Umbilical cord (tissue), 2 donors: Measurements from ENCODE around the gene NTM. TPM values are rescaled to one million over a fixed set of nuclear protein-coding genes. Genes with fewer than 3 reads are reported as not detected.
"Not testable (repeated sequence)": the region's sequence is repeated elsewhere in the genome, so short reads cannot be mapped to it uniquely, and the experiment has no call there.

Experiments used
- DNase-seq: peaks from one replicate; pipeline ENCODE4 v3.0.0-alpha.2; 2015; ENCODE audit warnings: low spot score
- total RNA-seq: library from RNA; depleted of rRNA; stranded (reverse); fragments of >200 nt; gene quantifications from one replicate; pipeline ENCODE4 v1.2.3, GENCODE V29; 2014; ENCODE audit warnings: low replicate concordance; ENCODE audit not compliant: insufficient read depth

Gene NTM
- total RNA-seq = 8.9 TPM

- peak; percentile 78 for DNase-seq
These were observed at the start of gene NTM for GRCh38 chr11:131370090-131370751. NTM (plus strand) TSS chr11:131370615.

GRCh38 chr11:131324921-131325570 lies 45.4 kb upstream of the NTM start:
- DNase-seq = peak; percentile 53

GRCh38 chr11:131326829-131327228 lies 43.6 kb upstream of the NTM start:
- DNase-seq = no peak

- DNase-seq = peak; percentile 14
These were observed 43.0 kb upstream of the NTM start for GRCh38 chr11:131327421-131327820.

DNA sequence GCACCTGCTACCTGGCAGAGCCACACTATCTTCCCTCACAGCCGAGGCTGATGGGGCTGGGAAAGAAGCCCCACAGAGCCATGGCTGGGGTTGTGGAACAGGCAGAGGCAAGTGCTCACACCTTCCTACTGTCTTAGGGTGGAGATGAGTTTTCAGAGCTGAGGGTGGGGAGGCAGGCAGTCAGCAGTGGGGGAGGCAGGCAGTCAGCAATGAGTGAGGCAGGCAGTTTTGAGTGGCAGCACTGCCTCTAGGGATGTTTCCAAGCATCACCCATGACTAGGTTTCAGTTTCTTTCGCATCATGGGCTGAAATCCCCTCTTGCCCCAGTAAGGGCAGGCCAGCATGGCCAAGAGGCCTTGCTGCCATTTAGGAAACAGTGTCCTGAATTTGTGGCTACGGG lies 41.6 kb upstream of the NTM start:
- no peak for DNase-seq

GRCh38 chr11:131331010-131331409 lies 39.4 kb upstream of the NTM start:
- peak; percentile 20 for DNase-seq

GRCh38 chr11:131331546-131331945 lies 38.9 kb upstream of the NTM start:
- no peak for DNase-seq

- no peak for DNase-seq
These were observed 35.8 kb upstream of the NTM start for GRCh38 chr11:131334601-131335000.

- DNase-seq = not testable (repeated sequence)
These were observed 28.5 kb upstream of the NTM start for GRCh38 chr11:131341900-131342299.

DNA sequence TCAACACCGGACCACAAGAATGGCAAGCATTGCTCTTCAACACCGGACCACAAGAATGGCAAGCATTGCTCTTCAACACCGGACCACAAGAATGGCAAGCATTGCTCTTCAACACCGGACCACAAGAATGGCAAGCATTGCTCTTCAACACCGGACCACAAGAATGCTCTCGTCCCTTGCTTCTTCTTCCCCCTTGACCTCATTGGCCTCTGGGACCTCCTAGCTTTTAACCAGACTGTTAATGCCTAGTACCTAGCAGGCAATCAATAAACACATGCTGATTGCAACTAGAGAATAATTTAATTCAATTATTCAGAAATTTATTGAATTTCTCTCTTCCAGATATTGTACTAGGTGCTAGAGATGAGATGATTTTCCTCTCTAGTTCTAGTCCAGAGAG lies 28.0 kb upstream of the NTM start:
- not testable (repeated sequence) for DNase-seq

DNA sequence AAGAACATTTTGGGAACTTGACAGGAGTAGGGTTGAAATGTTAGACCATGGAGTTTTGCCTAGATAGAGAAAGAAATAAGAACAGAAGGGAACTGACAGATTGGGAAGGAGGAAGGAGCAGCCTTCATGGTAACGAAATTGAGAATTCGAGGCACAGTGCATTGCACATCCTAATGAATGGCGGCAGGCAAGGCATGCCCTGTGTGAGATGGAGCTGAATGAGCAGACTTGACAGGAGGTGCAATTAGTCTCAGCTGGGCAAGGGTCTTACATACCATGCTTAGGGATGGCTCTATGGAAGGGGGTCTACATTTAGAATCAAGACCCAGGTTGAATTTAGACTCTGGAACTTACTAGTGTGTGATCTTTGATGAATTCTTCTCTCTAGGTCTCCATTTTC lies 25.0 kb upstream of the NTM start:
- no peak for DNase-seq

DNA sequence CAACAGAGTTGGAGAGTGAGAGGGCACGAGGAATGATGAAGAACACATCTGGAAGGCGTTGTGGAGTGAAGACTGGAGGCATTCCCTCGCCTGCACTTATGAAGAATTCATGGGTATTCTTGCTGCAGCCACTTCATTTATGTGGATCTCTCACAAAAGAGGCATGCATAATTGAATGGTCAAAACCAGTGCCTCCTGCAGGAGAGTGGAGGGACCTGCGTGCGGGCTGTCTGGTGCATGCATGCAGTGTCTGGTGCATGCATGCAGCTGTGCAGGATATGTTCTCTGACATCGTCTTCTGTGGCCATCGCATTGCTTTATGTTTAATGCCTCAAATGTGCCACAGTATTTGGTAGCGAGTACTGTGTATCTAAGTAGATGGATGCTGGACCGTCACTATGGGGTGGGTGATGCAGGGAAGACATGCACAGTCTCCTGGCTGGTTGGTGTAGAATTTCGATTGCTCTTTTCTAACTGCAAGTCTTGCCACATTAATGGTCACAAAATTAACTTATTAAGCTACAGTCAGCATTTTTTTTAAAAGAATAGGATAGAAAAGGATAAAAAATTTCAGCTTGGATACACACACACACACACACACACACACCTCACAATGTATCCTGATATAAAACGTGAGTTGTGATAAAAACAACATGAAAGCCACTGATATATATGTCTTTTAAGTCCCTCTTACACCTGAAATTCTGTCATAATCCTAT lies 20.9 kb upstream of the NTM start:
- no peak for DNase-seq

DNA sequence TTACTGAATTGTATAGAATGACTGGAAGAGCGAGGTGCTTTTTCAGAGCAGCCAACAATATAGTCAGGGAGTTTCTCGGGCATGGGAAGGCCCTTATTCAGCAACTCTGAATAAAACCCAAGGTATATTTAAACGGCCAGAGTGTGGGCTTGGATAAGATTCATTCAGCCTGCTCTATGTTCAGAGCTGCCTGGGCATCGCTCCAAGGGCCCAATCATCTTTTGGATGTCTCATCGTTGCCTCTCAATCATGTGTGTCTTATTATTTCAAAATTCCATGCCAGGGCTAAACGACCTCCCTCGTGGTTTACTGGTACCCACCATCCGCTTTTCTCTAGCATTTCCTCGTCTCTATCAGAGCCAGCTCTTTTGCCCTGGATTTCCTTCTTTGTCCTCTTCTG lies 19.5 kb upstream of the NTM start:
- DNase-seq = no peak

DNA sequence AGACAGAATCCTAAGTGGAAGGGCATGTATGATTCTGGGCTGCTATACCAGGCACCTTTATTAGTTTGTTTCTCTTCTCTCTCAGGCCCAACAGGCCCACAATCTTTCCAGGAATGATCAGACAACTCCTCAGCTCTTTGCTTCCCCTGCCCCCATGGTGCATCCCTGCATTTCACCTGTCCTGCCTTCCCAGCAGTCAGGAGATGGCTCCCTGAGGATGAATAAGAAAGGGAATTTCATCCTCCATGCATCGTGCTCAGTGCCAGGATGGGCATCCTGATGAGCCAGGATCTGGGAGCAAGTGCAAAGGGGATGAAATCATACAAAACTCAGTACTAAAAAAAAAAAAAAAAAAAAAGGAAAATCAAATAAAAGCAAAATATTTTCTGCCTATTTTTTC lies 18.6 kb upstream of the NTM start:
- no peak for DNase-seq

GRCh38 chr11:131353766-131354165 lies 16.6 kb upstream of the NTM start:
- DNase-seq = no peak

GRCh38 chr11:131354251-131354701 lies 16.1 kb upstream of the NTM start:
- DNase-seq = no peak

GRCh38 chr11:131356206-131356605 lies 14.2 kb upstream of the NTM start:
- no peak for DNase-seq

GRCh38 chr11:131365329-131365930 lies 5.0 kb upstream of the NTM start:
- DNase-seq = no peak

GRCh38 chr11:131370901-131371790 lies 731 bp downstream of the NTM start:
- DNase-seq = no peak

DNA sequence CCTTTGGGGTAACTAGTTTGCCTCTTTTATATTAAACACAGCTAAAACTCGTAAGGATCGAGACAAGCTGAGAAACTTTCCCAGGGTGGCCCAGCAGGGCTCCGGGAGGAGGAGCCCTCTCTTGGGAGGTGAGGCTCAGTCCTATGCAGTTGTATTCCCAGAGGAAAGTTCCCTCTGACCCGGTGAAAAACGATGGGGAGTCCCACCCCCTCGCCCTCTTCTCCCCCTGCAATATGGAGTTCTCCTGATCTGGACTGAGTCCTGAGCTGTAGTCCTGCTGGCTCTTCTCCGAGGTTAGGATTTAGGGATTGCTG lies 1.3 kb downstream of the NTM start:
- no peak for DNase-seq

GRCh38 chr11:131372234-131372962 lies 2.0 kb downstream of the NTM start:
- DNase-seq = no peak
